ENCODE measurements around the gene TSLP.

TSLP gene

DNA sequence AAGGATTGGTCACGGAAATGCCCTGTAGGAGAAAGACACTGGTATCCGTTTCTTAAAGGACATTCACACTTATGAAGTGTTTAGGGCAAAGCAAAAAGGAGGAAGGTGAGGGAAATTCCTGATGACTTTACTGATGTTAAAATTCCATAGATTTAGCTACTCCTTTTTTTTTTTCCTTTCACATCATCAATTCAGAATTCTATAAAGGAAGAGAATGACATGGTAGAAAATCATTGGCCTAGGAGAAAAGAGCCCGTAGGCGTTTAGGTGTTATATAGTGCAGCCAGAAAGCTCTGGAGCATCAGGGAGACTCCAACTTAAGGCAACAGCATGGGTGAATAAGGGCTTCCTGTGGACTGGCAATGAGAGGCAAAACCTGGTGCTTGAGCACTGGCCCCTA is at the start of gene TSLP:
TSLP (plus strand) TSS at position 301 of the 400 bp plus-strand sequence. CDS start 178 bp downstream, outside the sequence.
- DNase-seq (ENCODE audit: low spot score), result no peak

DNA sequence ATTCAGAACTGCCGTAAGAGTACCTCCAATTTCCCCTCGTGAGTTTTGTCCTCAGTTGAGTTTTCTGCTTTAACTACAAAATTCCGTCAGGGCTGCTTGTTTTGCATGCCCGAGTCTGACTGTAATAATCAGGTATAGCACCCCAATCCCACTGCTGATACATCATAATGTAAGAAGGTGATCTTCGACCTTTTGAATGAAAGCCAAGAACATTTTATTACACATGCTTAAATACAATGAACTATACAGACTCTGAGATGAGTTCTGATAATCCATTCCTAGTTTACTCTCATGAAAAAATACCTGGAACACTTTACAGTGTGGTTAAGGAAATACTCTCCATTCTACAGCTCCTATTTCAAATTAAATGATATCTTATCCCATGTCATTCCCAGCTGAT is 49.2 kb upstream of the TSLP start:
- no peak for DNase-seq (ENCODE audit: low spot score)

DNA sequence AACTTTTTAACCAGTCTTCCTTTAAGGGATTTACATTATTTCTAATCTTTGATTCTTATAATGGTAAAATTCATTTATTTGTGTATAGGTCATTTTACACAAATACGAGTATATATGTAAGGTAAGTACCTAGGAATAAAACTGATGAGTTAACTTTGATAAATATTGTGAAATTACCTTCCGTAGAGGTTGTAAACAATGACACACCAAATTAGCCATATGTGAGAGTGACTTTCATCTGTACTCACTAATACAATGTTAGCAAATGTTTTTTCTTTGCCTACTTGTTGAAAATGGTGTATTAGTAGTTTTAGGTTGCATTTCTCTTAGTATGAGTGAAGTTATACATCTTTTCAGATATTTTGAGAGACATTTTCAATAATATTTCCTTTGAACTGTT is 42.6 kb upstream of the TSLP start:
- no peak for DNase-seq (ENCODE audit: low spot score)

DNA sequence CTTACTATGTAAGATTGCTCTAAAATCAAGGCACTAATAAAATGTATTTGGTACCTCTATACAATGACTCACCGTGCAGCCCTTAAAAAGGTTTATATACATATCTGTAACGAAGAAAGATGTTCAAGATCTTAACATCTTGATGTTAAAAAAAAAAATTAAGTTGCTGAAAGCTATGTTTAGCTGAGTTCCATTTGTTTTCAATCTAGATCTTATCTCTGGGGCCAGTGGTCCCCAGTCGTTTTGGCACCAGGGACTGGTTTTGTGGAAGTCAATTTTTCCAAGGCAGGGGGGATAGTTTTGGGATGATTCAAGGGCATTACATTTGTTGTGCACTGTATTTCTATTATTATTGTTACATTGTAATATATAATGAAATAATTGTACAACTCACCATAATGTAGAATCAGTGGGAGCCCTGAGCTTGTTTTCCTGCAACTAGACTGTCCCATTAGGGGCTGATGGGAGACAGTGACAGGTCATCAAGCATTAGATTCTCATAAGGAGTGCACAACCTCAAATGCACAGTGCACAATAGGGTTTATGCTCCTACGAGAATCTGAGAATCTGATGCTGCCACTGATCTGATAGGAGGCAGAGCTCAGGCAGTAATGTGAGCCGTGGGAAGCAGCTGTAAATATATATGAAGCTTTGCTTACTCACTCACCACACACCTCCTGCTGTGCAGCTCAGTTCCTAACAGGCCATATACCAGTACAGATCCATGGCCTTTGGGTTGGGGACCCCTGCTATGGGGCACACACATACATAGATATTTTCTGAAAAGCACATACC is 27.6 kb upstream of the TSLP start:
- DNase-seq (ENCODE audit: low spot score), result no peak

DNA sequence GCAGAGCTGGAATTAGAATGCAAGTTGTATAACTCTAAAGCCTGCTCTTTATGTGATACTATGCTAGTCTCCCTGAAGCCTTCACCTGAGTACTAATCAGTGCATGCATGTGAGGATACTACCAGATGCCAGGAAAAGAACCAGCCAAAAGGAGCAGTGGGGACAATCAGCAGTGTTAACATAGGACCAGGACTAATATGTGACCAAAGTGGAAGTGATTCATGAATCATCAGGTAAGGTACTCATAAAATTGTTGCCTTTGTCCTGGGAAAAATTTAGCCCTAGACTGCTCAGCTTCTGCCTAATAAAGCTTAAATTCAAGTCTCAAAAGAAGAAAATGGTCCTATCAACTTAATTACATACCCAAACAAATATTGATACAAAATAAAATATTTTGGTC is 13.4 kb upstream of the TSLP start:
- DNase-seq (ENCODE audit: low spot score), result no peak

DNA sequence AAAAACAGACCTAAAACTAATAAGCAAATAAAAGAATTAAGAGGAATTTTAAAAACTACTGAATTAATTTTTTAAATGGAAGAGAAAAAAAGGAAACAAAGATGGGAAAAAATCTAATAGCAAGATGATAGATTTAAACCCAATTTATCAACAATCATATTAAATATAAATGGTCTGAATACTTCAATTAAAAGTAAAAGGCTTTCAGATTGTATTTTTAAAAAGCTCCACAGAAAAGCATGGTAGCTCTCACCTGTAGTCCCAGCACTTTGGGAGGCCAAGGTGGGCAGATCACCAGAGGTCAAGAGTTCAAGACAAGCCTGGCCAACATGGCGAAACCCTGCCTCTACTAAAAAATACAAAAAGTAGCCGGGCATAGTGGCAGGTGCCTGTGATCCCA is 11.3 kb upstream of the TSLP start:
- no peak for DNase-seq (ENCODE audit: low spot score)

DNA sequence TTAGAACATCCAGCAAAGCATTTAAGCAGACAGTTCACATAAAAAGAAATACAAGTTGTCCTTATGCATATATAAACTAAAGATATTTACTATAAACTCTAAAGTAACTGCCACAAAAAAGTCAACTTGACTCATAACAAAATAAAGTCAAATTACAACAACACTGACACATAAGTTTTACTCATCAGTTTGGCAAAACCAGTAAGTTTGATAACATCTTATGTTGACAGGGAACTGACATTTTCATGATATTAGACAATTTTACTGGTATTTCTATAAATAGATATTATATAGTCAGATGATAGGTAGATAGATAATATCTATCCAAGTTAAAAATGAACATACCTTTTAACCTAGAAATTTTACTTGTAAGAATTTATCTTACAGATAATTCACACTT is 9.9 kb upstream of the TSLP start:
- no peak for DNase-seq (ENCODE audit: low spot score)

DNA sequence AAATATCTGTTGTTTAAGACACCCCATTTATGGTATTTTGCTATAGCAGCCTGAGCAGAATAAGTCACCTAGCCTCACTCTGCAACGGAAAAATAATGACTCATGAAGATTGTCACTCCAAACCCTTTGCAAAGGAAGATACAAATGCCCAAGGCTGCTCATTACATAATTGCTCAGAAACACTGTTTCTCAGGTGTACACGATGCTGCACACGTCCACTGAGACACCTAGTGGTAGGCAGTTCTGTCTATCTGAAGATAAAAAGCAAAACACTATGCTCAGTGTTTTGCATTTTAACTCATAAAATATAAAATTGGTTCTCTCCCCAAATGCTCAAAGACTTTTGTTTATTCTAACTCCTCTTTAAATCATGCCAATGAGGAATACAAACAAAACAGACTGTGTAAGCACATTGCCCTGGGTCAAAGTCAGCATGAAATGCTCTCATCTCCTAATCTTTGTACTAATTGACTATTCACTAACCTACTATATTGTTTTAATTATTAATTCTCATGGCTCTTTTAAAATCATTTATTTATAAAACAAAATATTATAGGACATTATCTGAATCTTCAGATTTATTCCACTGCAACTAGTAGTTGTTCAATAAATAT is 7.7 kb upstream of the TSLP start:
- DNase-seq (ENCODE audit: low spot score), result no peak

DNA sequence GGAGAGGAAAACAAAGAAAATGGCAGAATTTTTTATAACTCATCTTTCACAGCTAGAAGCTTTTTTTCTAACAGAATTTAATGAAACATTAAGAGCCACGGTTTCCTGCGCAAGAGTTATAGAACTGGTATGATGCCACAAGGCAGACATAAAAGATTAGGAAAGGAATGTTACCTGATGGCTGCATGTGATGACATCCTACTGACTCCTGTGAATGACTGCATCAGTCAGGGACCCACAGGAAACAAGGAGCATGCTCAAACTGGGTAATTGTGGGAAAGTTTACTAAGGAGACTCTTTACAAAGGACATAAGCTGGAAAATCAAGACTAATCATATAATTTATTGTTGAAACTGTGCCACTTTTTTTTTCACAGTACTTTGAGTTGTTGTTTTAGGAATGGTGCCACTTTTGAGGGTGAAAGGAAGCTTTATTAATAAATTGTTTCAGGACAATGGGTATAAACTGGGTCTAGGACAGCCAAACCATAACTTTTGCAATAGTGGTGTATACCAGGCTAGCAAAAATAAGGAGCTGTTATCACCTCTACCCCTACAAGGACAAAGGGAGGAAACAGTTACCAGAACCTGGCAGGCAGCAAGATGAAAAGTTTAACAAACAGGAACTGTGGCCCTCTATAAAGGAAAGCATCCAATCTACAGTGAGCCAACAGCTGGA is 5.1 kb upstream of the TSLP start:
- no peak for DNase-seq (ENCODE audit: low spot score)

DNA sequence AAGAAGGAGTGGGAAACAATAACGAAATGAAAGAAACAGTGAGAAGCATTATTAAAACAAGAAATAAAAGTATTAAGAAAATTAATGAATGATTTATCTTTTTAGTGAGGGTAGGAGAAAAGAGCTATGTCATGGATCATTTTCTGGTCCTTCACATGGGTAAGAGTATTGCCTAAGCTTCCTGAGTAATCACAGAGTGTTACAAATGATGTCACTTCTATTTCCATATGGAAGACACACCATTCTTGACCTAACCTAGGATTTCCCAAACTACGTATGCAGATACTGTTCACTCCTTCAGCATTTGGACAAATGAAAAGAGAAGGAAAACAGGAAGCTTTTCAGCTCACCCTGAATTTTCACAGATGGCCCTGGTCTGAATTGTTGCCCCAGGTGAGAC is 3.3 kb upstream of the TSLP start:
- no peak for DNase-seq (ENCODE audit: low spot score)

DNA sequence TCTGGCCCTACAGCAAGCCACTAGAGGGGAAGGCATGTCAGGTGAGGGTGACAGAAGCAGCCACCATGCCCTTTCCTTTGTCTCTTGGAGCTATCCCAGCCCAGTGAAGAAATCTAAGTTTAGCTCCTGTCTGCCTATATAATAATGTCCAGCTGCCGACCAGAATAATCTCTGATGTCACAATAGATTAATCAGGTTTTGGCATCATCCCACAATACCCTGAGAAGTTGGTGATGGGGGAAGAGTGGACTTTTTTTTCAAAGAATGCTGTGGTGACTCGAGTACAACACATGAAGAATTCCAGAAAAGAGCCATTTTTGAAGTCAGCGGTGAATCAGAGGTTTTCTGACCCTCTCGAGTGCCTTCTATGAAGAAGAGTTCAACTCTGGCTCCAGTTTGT is 1.7 kb upstream of the TSLP start:
- DNase-seq (ENCODE audit: low spot score), result peak; percentile 49

DNA sequence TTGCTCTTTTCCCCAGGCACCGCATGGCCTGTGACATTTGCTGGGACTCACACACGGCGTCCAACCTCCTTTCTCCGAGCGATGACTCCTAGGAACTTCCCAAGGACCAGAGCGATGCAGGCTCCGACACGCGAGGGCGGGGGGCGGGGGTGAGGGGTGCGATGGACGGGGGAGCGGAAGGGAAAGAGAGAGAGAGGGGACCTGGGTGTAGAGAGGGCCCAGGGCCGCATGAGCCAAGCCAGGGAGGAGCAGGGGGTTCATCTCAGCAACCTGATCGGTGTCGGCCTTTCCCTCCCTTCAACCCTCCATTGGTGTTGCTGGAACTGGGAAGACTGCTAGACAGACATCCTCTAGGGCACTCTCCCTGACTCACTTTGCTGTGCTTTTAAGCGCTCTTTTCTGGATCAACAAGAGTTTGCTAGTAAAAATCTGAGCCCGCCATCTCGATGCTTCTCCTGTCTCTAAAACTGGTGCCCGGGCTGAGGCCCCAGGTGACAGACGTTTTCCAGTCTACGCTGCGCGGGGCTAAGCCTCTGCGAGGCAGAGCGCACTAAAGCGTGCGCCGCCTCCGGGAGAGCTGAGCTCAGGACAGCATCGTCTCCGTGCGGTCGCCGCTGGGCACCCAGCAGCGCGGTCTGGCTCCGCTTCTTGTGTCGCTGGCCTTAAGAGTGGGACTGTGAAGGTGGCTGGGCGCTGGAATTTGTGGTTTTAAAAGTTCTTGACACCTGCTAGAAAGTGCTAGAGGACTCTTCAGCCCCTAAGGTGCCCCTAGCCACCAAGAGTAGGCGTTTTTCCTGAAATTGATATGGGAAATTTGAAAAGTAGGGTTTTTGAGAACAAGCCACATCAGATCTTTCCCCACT is 1.0 kb upstream of the TSLP start:
- no peak for DNase-seq (ENCODE audit: low spot score)

DNA sequence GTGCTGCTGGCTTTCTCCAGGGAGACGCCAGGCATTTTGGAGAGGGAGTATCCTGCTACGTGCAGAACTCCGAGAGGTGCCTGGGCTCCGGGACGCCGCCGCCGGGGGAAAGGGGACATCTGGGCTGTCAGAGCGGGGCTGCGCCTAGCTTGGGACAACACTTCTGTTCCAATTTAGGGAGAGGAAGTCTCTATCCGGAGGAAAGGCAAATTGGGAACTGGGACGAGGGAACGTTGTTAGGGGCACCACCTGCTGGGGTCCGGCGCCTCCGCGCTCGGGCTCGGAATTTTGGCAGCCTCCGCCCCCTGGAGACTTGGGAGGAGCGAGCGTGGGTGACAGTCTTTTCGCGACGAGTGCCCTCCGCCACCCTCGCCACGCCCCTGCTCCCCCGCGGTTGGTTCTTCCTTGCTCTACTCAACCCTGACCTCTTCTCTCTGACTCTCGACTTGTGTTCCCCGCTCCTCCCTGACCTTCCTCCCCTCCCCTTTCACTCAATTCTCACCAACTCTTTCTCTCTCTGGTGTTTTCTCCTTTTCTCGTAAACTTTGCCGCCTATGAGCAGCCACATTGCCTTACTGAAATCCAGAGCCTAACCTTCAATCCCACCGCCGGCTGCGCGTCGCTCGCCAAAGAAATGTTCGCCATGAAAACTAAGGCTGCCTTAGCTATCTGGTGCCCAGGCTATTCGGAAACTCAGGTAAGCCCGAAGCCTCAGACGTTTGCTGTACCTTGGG is 1.6 kb downstream of the TSLP start:
- DNase-seq (ENCODE audit: low spot score), result peak; percentile 59

DNA sequence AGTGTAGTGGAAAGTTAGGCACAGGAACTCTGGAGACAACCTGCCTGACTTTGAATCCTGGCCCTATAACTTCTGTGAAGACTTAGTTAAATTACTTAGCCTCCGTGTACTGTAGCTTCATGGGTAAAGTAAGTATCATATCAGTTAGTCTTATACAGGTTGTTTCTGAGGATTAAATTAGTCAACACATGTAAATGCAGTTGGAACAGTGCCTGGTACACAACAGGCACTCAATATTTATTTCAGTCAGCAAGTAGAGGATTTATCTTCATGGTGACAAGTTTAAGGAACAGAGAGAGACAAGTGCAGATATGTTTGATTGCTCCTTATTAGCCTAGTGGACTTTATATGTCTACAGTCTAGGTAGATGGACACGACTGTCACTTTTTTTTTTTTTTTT is 2.7 kb downstream of the TSLP start:
- DNase-seq (ENCODE audit: low spot score), result no peak

DNA sequence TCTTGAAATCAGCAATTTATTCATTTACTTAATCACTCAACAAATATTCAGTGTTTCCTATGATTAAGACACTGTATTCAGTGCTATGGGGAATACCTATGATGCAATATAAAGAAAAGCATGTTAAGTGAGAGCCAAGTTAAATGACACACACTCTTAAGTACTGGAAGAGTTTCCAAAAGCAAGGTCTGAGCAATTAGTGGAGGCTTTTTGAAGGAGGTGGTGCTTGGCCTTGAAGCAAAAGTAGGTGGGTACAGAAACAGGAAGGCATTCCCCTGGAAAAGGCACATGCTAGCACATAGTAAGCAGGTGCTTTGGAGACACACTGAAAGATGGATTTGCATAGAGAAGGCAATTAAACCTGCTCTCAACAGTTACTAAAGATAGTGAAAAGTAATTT is 4.0 kb downstream of the TSLP start:
- DNase-seq (ENCODE audit: low spot score), result peak; percentile 58

DNA sequence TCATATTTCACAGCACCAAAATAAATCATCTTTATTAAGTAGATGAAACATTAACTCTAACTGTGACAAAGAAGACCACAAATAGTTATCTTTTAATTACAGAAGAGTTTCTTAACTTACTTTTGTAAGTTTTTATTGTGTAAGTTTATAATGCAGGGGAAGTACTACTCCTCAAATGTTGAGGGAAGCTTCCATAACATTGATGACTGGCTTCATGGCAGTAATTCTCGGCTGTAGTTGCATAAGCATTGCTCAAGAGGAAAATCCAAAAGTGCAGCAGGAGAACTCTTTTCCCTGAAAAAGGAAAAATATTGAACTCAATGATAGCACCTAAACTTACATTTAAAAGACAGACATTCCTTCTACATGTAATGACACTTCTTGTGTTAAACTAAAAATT is 4.6 kb downstream of the TSLP start:
- no peak for DNase-seq (ENCODE audit: low spot score)

DNA sequence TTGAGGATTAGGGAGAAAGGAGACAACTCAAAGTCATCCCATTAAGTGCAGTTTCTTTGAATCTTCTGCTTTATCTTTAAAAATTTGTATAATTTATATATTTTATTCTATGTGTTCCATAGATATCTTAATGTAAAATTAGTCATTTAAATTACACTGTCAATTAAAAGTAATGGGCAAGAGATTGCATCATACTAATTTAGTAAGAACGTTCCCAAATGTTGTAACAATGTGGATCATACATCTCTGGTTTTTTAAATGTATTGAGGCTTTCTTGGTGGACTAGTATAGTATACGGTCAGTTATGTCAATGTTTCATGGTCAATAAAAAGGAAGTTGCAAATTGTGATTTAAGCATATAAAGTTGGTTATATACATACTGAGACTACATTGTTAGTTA is 6.2 kb downstream of the TSLP start:
- no peak for DNase-seq (ENCODE audit: low spot score)

DNA sequence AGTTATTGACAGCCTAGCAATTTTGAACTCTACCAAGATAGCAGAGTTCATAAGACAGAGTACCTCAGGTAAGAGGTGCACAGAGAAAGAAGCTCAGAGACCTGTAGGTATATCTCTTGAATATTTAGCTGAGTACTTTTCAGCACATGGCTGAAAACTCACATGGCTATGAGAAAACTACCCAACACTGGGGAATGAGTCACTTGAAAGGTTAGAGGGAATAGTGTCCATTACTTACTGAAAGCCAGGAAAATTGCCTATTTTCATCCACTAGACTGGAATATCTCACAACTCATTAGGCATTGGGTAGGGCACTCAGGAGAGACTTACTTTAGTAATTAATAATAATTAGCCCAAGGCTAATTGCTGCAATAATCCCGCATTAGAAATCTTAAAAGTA is 8.3 kb downstream of the TSLP start:
- DNase-seq (ENCODE audit: low spot score), result no peak

DNA sequence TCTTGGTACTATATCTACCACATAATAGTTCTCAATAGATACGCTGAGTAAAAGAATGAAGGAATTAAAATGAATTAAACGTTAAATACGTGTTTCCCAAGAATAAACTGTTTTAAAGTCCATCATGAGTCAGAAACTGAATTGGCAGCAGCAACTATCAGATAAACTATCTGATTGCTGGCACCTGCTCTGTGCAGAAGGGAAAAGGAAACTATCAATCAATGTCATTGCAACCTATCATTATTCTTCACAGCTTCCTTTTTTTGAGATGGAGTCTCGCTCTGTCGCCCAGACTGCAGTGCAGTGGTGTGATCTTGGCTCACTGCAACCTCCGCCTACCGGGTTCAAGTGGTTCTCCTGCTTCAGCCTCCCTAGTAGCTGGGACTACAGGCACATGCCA is 11.8 kb downstream of the TSLP start:
- DNase-seq (ENCODE audit: low spot score), result no peak

DNA sequence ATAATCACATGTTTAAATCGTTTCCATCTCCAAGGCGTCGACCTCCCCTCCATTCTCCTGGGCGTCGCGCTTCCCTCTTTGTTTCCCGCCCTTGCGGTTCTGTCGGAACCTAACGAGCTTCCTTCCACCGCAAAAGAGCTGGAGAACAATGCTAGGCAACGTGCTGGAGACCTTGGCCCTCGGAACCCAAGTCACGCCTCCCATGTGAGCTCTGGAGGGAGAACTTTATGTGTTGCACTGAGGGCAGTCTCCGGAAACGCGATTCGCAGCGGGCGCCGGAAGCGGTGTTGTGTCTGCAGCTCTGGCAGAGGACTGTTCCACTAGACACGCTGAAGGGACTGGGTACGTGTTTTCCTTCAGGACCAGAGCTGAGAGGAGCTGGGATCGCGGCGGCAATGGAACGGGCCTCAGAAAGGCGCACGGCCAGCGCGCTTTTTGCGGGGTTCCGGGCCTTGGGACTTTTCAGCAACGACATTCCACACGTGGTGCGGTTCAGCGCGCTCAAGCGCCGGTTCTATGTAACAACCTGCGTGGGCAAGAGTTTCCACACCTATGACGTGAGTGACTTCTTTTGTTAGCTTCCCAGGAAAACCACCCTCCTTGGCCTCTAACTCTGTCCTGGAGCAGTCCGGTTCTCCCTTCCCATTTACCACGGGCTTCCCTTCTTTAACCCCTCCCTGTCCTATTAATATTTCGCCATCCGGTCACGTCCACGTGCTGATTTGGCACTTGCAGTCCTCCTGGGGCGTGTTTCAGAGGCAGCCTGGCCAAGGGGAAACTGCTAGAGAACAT is 20.7 kb downstream of the TSLP start, which contains the start of gene WDR36:
WDR36 (plus strand) TSS at position 287 of the 792 bp plus-strand sequence; CDS start at position 396, 109 bp downstream.
- peak; percentile 85 for DNase-seq (ENCODE audit: low spot score)

DNA sequence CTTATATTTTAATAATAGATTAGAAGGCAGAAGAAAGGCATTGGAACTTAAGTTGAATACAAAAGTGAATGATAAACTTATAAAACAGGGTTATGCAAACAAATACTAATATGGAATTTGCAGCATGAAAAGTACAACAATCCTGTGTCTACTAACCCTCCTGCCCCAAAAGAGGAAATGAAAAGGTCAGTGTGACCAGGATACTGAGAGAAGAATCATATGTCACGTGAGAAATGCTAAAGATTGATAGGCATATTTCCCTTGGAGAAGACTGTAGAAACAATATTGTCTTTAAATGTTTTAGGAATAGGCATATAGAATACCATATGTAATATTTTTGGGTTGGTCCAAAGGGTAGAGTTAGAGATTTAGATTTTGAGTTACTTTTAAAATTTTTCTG is 24.5 kb downstream of the TSLP start:
- no peak for DNase-seq (ENCODE audit: low spot score)
